ENCODE results near the gene ARIH2.

ARIH2 gene

DNA sequence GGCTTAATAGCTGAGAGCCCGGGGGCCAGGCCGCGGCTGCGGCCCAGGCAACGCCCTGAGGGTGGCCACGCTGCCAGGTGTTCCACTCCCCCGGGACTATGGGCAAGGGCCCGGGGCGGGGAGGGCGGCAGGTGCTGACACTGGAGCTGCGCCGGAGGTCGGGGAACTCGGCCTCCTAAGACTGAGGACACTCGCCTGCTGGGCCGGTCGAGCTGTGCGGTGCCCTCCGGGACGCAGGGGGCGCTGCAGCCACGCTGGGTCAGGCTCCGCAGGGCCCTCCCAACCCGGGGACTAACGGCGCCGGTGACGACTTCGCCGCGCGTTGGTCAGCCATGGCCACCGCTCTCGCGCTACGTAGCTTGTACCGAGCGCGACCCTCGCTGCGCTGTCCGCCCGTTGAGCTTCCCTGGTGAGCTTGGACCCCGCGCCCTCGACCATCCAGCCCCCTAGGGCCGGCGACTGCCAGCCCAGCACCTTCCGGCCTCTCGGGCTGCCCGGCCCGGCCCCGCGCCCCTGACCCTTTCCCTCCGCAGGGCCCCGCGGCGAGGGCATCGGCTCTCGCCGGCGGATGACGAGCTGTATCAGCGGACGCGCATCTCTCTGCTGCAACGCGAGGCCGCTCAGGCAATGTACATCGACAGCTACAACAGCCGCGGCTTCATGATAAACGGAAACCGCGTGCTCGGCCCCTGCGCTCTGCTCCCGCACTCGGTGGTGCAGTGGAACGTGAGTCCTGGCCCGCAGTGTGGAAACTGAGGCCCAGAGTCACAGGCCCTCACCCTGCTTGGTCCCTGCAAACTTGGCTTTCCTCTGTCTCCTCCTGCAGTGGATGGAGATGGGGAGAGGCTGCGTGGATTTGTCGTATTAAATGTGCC lies 103.4 kb downstream of the ARIH2 start, which contains the start of gene NDUFAF3:
Gene NDUFAF3 (plus strand): TSS at position 309 of the 875 bp plus-strand sequence. CDS start 24 bp downstream, at position 333.
- DNase-seq = peak; percentile 98

DNA sequence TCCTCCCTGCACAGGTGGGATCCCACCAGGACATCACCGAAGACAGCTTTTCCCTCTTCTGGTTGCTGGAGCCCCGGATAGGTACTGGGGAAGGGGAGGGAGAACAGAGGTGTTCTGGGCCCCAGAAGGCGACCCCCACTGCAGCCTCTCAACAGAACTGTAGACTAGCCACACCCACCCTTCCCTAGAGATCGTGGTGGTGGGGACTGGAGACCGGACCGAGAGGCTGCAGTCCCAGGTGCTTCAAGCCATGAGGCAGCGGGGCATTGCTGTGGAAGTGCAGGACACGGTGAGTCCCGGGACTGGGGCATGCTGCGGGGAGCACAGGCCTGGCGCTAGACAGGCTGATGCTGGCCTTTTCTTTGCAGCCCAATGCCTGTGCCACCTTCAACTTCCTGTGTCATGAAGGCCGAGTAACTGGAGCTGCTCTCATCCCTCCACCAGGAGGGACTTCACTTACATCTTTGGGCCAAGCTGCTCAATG lies 104.1 kb downstream of the ARIH2 start:
- peak; percentile 24 for DNase-seq

DNA sequence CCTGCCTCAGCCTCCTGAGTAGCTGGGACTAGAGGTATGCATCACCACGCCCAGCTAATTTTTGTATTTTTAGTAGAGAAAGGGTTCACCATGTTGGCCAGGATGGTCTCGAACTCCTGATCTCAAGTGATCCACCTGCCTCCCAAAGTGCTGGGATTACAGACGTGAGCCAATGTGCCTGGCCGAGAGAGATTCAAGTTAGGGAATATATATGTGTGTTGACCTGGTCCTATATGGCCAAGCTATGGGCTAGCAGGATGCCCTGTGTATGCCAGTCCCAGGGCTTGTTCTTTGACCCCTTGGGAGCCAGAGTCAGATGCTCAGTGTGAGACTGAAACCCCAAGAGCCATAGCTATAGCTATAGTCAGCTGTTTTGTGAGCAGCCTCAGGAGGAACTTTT lies 105.1 kb downstream of the ARIH2 start:
- DNase-seq = no peak

DNA sequence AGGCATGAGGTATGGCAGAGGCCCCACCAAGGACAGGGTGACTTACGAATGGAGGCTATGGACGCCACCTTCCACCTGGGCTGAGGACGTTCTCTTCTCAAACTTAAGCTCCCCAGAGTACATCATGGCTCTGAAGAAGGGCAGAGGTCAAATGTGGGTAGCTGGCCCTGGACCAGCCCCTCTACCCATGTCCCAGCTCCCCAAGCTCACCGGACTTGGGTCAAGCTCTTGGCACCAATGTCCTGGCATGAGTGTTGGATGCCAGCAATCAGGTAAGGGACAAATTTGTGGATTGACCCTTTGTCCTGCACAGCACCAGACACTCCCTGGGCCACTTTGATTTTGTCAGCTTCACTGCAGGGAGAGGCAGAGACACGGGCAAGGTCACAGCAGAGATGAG lies 105.8 kb downstream of the ARIH2 start:
- no peak for DNase-seq

DNA sequence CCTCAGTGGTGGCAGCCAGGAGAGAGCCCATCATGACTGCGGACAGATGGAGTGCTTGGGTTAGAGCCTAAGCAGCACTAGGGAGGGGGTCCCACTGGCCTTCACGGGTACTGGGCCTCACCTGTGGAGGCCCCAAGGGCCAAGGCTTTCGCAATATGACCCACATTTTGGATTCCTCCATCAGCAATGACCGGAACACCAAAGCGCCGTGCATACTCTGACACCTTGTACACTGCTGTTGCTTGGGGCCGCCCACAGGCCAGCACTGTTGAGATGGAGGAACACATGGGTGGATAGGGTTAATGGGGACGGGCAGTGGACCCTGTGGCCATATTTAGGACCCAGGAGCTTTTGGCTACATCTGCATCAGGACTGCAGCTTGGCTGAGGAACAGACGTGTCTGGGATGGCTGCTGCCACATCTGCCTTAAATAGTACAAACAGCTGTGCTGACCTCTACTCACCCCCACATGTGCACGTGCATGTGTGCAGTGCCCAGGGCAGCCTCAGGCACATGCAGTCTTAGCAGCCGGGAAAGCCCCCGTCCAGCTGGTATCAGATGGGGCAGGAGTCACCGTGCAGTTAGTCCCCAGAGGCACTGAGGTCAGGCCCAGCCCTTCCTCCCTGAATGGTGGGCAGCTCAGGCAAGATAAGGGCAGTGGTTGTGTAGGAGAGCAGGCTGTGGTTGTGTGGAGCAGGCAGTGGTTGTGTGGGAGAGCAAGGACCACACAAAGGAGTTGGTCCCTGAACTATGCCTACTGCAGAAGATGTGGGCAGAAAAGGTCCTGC lies 106.6 kb downstream of the ARIH2 start:
- no peak for DNase-seq

DNA sequence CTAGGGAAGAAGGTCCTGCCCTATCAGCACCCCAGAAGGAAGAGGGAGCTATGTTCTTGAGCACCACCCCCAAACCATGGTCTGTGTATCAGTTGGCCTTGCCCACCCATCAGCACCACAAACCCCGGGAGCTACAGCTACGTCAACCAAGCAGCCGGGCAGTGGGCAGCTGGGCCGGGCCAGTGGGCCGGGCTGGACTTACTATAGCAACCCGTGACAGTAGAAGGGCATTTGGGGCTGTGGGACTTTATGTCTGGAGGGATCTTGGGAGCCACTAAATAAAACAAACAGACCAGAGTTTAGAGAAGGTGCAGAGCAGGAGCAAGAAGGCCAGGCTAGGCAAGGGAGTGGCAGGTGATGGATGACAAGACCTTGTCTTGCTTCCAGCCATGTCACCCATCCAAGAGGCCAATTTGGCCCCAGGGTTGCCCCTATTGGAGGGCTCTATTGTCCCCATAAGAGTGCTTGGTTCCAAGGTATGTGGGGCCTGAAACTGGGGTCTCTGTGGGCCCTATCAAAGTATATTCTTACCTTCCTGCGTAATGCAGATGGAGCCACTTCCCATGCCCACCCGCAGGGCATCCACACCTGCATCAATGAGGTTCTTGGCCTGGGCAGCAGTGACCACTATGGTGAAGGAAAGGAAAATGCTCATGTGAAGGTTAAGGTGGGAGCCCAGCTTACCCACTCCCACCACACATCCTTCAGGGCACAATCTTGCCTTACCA lies 107.3 kb downstream of the ARIH2 start:
- no peak for DNase-seq

DNA sequence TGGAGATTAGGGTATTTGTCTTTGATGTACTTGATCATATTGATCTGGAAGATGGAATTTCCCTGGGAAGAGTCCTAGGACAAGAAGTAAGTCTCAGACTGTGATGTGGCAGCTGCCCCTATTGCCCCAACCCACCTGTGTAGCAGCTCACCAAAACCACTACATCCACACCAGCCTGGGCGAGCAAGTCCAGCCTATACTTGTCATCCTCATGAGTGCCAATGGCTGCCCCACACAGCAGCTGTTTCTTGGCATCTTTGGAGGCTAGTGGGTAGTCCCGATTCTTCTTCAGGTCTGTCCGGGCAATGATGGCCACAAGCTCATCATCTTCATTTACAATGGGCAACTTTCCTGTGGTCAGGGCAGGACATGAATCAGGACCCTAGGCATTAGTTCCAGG lies 107.9 kb downstream of the ARIH2 start:
- DNase-seq = no peak

DNA sequence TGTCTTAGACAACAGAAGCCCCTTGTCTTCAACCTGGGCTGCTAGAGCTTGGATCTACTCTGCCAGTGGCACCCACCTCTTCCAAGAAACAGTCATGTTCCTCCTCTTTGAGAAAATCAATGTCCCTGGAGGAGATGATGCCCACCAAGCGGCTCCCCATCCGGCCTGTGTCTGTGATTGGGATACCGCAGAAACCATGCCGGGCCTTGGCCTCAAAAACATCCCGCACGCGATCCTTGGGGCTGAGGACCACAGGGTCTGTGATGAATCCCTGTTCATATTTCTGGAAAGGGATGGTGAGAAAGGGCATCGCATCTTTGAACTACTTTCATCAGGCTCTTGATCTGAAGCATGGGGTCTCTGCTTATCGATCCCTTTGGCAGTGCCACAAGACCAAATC lies 109.0 kb downstream of the ARIH2 start:
- no peak for DNase-seq

DNA sequence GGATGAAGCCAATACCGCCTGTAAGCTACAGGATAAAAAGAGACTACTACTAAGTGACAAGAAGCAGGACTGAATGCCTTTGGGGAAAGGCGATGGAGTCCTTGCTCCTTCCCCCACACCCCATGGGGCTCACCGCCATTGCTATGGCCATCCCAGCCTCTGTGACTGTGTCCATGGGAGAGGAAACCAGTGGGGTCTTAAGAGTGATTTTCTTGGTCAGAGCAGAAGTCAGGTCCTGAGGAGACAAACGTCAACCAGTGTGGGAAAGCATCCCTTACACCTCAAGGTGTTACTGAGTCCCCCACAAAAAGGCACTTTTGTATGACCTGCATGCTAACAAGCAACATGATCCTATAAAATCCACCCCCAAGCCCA lies 109.6 kb downstream of the ARIH2 start:
- peak; percentile 5 for DNase-seq

DNA sequence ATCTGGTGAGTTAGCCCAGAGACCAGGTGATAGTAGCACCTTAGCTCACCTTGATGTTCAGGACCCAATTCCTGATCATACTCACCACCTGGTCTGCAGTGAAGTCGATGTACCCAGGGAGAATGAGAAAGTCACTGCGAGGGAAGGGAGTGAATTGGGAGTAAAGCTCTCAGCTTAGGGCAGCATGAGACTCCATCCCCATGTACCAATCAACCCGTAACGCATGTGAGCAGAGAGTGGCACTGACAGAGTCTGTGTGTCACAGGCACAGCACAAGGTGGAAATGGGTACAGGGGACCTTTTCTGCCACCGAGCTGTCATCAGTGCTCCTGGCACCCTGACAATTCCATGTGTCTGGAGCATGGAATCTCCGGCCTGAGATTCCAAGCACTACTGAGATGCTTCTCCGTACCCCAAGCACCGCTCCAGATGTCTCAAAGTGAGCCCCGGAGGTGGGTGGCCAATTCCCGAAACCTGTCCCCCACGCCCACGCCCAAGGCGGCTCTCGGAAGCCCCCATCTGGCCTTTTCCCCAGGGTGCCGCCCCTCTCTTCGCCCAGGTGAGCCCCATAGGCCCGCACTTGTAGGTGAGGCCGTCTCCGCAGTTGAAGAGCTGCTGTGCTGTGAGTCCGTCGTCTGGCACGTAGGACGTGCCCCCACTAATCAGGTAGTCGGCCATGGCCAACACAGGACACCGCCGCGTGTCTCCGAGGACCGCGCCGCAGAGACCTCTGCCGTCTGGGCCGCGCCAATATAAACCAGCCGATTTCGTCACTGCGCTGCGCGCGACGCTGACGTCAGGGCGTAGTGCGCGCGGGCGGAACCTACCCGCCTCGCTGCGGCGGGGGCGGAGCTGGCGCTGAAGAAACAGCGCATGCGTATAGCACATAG lies 110.3 kb downstream of the ARIH2 start, which contains the start of gene IMPDH2:
Gene IMPDH2 (minus strand): TSS at position 726 of the 890 bp plus-strand sequence. CDS start 48 bp downstream, at position 678.
- DNase-seq = peak; percentile 98

DNA sequence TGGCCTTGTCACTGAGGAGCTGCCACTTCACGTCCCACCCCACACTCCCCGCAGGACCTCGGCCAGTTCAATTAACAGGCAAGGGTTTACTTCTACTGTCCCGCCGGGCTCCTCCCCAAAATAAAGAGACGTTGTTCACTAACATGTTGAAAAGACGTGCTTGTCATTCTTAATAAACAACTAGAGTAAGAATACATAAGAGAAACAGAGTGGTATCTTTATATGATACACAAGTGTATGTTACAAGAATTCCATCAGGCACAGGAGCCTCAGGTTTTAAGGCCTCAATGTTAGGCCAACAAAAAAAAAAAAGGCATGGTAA lies 110.9 kb downstream of the ARIH2 start:
- no peak for DNase-seq

DNA sequence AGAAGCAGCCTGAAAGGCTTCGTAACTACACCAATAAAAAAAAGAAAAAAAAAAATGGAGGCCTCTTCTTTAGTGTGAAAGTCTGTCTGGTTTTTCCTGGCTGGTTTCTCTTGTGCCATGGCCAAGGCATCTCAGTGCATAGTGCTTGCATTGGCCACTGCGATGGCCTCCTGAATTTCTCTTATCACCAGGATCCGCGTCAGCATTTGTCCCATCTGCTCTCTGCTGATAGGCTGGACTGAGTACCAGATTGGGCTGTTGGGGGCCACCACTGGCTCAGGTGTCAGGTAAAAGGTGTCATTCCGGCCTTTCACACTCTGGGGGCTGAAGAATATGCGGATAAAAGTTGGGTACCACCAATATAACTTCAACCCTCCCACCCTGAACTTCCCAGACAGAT lies 111.7 kb downstream of the ARIH2 start:
- no peak for DNase-seq

DNA sequence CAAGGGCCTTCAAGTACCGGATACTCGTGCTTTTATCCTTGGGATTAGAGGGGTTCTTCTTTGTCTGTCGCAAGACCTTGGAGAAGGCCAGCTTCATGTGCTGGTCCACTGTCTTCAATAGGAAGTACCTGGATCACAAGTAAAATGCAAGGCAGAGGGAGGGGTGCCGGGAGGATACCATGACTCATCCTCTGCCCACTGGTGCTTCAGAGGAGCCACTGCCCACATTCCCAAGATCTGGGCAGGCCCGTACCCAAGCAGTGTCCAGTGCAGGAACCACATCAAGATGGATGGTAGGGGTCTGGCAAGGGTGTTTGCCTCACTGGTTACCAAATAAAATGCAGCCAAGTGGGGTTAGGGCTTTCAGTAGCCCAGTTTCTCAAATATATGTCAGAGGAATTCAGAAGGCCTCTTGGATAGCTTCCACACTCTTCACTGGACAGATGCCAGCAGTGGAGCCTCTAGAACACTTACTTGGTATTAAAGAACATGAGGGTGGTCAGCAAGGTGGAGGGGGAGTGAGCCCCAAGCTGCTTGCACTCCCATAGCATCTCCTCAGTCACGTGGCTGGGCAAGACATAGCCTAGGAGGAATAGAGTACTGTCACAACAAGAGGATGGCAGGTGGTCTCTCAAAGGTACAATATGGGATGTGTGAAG lies 114.1 kb downstream of the ARIH2 start:
- DNase-seq = no peak

DNA sequence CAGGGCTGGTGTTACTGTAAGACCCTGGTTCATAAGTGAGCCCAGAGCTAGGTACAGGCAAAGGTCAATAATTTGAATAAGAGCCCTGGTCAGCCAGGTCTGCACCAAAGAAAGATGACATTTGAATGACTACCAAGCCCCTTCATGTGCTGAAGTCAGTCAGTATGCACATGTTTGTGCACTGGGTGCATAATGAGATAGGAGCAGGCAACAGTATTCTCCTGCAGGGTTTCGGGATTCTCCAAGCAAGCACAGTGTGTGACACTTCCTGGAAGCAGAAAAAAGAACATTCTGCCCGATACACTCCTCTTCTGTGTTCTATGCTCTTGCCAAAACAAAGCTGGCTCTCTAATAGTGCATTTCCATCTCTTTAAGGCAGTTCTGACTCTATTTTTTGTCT lies 116.0 kb downstream of the ARIH2 start:
- no peak for DNase-seq

DNA sequence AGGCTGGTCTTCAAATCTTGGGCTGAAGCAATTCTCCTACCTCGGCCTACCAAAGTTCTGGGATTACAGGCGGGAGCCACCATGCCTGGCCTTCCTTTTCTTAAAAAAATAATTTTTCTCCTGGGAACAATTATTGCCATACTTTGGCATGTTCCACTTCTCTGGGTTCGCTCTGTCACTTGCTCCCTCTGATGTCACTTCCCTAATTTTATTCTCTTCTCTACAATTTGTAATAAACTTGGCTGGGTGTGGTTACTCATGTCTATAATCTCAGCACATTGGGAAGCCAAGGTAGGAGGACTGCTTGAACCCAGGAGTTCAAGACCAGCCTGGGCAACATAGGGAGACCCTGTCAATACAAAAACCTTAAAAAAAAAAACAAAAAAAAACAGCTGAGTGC lies 116.6 kb downstream of the ARIH2 start:
- DNase-seq = no peak

Measured in eye (tissue), 1 donor.